WTC11 (cell line): Measurements from ENCODE around the gene BAG1. TPM values are rescaled to one million over a fixed set of nuclear protein-coding genes. Genes with fewer than 3 reads are reported as not detected.

Experiments
- ATAC-seq: fragments of 200-7000 bp; cut with Tn5 transposase; 2 replicates; pipeline ENCODE4 v1.10.0; 2021; ENCODE audit warnings: mild to moderate bottlenecking, moderate library complexity
- CTCF ChIA-PET: fragments of 300-600 bp; sonication (Branson Sonifier 250); formaldehyde crosslinking; loops from one replicate; lab custom pipeline; 2021; ENCODE audit warnings: antibody characterized with exemption; lab: Charles Lee
- POLR2A ChIA-PET: fragments of 350-600 bp; sonication (Branson Sonifier 250); formaldehyde crosslinking; loops from one replicate; lab custom pipeline; 2021; ENCODE audit warnings: antibody characterized with exemption; lab: Charles Lee
- DNase-seq: peaks from one replicate; pipeline ENCODE4 v3.0.0; 2021; ENCODE audit warnings: low spot score
- H3K27ac Mint-ChIP-seq: 2 replicates; pipeline ENCODE4 v1.8.0; 2021; ENCODE audit warnings: mixed read lengths
- H3K27me3 Mint-ChIP-seq: 2 replicates; pipeline ENCODE4 v1.8.0; 2021; ENCODE audit warnings: low read depth, mild to moderate bottlenecking, moderate library complexity, mixed read lengths
- H3K36me3 Mint-ChIP-seq: 2 replicates; pipeline ENCODE4 v1.8.0; 2021; ENCODE audit warnings: mixed read lengths
- H3K4me1 Mint-ChIP-seq: 2 replicates; pipeline ENCODE4 v1.8.0; 2022; ENCODE audit warnings: mixed read lengths
- H3K4me3 Mint-ChIP-seq: 2 replicates; pipeline ENCODE4 v1.8.0; 2021; ENCODE audit warnings: mild to moderate bottlenecking, moderate library complexity, mixed read lengths
- H3K9me3 Mint-ChIP-seq: 2 replicates; pipeline ENCODE4 v1.8.0; 2021; ENCODE audit warnings: mixed read lengths
- ATF2 ChIP-seq: sonication (generic); formaldehyde crosslinking; IDR thresholded peaks from 2 replicates; pipeline ENCODE4 v1.8.1; 2022; ENCODE audit warnings: low read depth, missing genetic modification reagents, borderline replicate concordance
- ATF6 ChIP-seq: sonication (generic); formaldehyde crosslinking; IDR thresholded peaks from 2 replicates; pipeline ENCODE4 v1.8.1; 2023; ENCODE audit warnings: mild to moderate bottlenecking, missing genetic modification reagents
- CBFB ChIP-seq: sonication (generic); formaldehyde crosslinking; IDR thresholded peaks from 2 replicates; pipeline ENCODE4 v1.8.1; 2022; ENCODE audit warnings: mild to moderate bottlenecking, low read depth, missing genetic modification reagents
- E2F4 ChIP-seq: sonication (generic); formaldehyde crosslinking; IDR thresholded peaks from 2 replicates; pipeline ENCODE4 v1.8.1; 2022; ENCODE audit warnings: low read depth, mild to moderate bottlenecking, moderate library complexity, missing genetic modification reagents, borderline replicate concordance
- ELF4 ChIP-seq: sonication (generic); formaldehyde crosslinking; IDR thresholded peaks from 2 replicates; pipeline ENCODE4 v1.8.1; 2022; ENCODE audit warnings: low read depth, mild to moderate bottlenecking, moderate library complexity, missing genetic modification reagents
- ETV6 ChIP-seq: sonication (generic); formaldehyde crosslinking; IDR thresholded peaks from 2 replicates; pipeline ENCODE4 v1.8.1; 2022; ENCODE audit warnings: mild to moderate bottlenecking, missing genetic modification reagents
- GTF2I ChIP-seq: fragments of 250-450 bp; sonication (Bioruptor Pico); conservative IDR thresholded peaks from 2 replicates; pipeline ENCODE4 v1.4.0; 2021; ENCODE audit warnings: mild to moderate bottlenecking
- KAT7 ChIP-seq: sonication (generic); formaldehyde crosslinking; IDR thresholded peaks from 2 replicates; pipeline ENCODE4 v1.8.1; 2023; ENCODE audit warnings: missing genetic modification reagents, mild to moderate bottlenecking, borderline replicate concordance
- MAX ChIP-seq: sonication (generic); formaldehyde crosslinking; IDR thresholded peaks from 2 replicates; pipeline ENCODE4 v1.8.0; 2022; ENCODE audit warnings: mild to moderate bottlenecking, missing genetic modification reagents
- NFE2L1 ChIP-seq: sonication (generic); formaldehyde crosslinking; IDR thresholded peaks from 2 replicates; pipeline ENCODE4 v1.8.1; 2023; ENCODE audit warnings: missing genetic modification reagents
- PRDM15 ChIP-seq: sonication (generic); formaldehyde crosslinking; IDR thresholded peaks from 2 replicates; pipeline ENCODE4 v1.8.0; 2022; ENCODE audit warnings: missing genetic modification reagents
- RELA ChIP-seq: sonication (generic); formaldehyde crosslinking; IDR thresholded peaks from 2 replicates; pipeline ENCODE4 v1.8.1; 2022; ENCODE audit warnings: missing genetic modification reagents, mild to moderate bottlenecking, borderline replicate concordance
- SMAD4 ChIP-seq: sonication (generic); formaldehyde crosslinking; IDR thresholded peaks from 2 replicates; pipeline ENCODE4 v1.8.0; 2022; ENCODE audit warnings: mild to moderate bottlenecking, missing genetic modification reagents
- TEAD4 ChIP-seq: sonication (generic); formaldehyde crosslinking; IDR thresholded peaks from 2 replicates; pipeline ENCODE4 v1.8.0; 2022; ENCODE audit warnings: mild to moderate bottlenecking, missing genetic modification reagents
- ZNF281 ChIP-seq: sonication (generic); formaldehyde crosslinking; IDR thresholded peaks from 2 replicates; pipeline ENCODE4 v1.8.0; 2023; ENCODE audit warnings: mild to moderate bottlenecking, missing genetic modification reagents
- ZNF317 ChIP-seq: sonication (generic); formaldehyde crosslinking; IDR thresholded peaks from 2 replicates; pipeline ENCODE4 v1.8.1; 2023; ENCODE audit warnings: low read depth, mild to moderate bottlenecking, moderate library complexity, missing genetic modification reagents, borderline replicate concordance
- ZNF423 ChIP-seq: fragments of 250-450 bp; sonication (Bioruptor Pico); IDR thresholded peaks from 2 replicates; pipeline ENCODE4 v2.1.2; 2022; ENCODE audit warnings: mild to moderate bottlenecking, moderate library complexity
- total RNA-seq: library from RNA; stranded (reverse); gene quantifications from 3 replicates; pipeline ENCODE4 v1.2.3, GENCODE V29; 2021

Gene BAG1
- total RNA-seq, 1 experiment from 2014 or later: 52.9 TPM

- peak; percentile 90 for ATAC-seq
- no peak for TF ChIP-seq SMAD4
- TF ChIP-seq ZNF423: peak; percentile 20; the same call in 1 of the 2 replicates
- TF ChIP-seq ZNF281 (CRISPR knock-in tag): no peak
- no peaks in the 10 kb centered on the region; the same call in 1 of the 2 replicates for H3K27me3 Mint-ChIP-seq
- DNase-seq: peak; percentile 31
- peak overlapping the region; percentile 65 for H3K27ac Mint-ChIP-seq
- ChIA-PET CTCF (interaction anchor here (0.9 to 1.9 kb wide), 4 partner anchors 9 to 21 kb away, joined by 3 to 6 read pairs (median 3); no protein-coding TSS in a partner anchor), POLR2A (interaction anchor here (1.2 kb wide), 1 partner anchor 187 kb away, joined by 3 read pairs; the partner anchor contains the start of gene DNAJA1)
- H3K4me3 Mint-ChIP-seq: no peak overlapping the region
- H3K9me3 Mint-ChIP-seq: peaks cover 8% of the 10 kb centered on the region
- peaks cover 11% of the 10 kb centered on the region; the same call in 1 of the 2 replicates for H3K4me1 Mint-ChIP-seq
- no peaks in the 10 kb centered on the region for H3K36me3 Mint-ChIP-seq
Measured at GRCh38 chr9:33211695-33212393, 52.7 kb downstream of the BAG1 start.

- ATAC-seq (no peak), DNase-seq (no peak)
- Mint-ChIP-seq H3K36me3 (no peaks in the 10 kb centered on the region), H3K4me1 (peaks cover 11% of the 10 kb centered on the region; the same call in 1 of the 2 replicates), H3K27ac (no peak overlapping the region), H3K9me3 (peaks cover 10% of the 10 kb centered on the region), H3K4me3 (no peak overlapping the region), H3K27me3 (peaks cover 5% of the 10 kb centered on the region)
- ChIA-PET POLR2A (no interaction called here), CTCF (interaction anchor here (0.6 to 1.2 kb wide), 5 partner anchors 9 to 89 kb away, joined by 3 to 4 read pairs (median 3); no protein-coding TSS in a partner anchor)
- no peak for TF ChIP-seq NFE2L1 (CRISPR knock-in tag)
- no peak for TF ChIP-seq ZNF423
- TF ChIP-seq MAX: no peak
- no peak for TF ChIP-seq RELA (CRISPR knock-in tag)
- TF ChIP-seq KAT7 (CRISPR knock-in tag): no peak
- no peak for TF ChIP-seq TEAD4 (CRISPR knock-in tag)
- TF ChIP-seq PRDM15 (CRISPR knock-in tag): no peak
- TF ChIP-seq ATF6 (CRISPR knock-in tag): no peak
- no peak for TF ChIP-seq ATF2 (CRISPR knock-in tag)
- TF ChIP-seq ETV6 (CRISPR knock-in tag): no peak
- TF ChIP-seq GTF2I (CRISPR knock-in tag): no peak
- TF ChIP-seq E2F4 (CRISPR knock-in tag): no peak
- no peak for TF ChIP-seq ELF4 (CRISPR knock-in tag)
- TF ChIP-seq ZNF317: no peak
- no peak for TF ChIP-seq CBFB (CRISPR knock-in tag)
Measured at GRCh38 chr9:33210006-33210715, 54.3 kb downstream of the BAG1 start.
